GM19463 (cell line): ENCODE measurements around the gene CAPN13.

Experiments used
- ATAC-seq: cut with Tn5 transposase; IDR thresholded peaks from one replicate; pipeline ENCODE4 v1.9.1; 2021; ENCODE audit warnings: mild to moderate bottlenecking, moderate library complexity; ENCODE audit not compliant: unreplicated experiment

CAPN13 gene

DNA sequence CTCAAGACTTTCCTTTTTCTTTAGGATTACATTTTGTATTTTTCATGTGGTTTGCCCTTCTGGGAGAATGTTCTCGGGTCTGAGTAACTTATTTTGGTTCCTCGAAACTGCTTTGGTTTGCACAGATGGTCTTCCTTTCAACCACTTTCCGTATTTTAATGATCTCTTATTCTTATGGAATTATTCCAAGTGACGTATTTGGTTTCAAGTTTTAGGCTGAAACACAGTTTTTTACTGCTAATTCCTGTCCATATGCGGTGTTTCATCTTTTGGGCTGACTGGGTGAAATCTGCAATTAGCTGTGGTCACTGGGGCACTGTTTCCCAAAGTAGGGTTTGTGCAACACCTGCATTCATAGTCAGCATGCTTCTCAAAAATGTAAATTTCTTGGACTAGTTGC, 122.7 kb downstream of the CAPN13 start:
- ATAC-seq = no peak

DNA sequence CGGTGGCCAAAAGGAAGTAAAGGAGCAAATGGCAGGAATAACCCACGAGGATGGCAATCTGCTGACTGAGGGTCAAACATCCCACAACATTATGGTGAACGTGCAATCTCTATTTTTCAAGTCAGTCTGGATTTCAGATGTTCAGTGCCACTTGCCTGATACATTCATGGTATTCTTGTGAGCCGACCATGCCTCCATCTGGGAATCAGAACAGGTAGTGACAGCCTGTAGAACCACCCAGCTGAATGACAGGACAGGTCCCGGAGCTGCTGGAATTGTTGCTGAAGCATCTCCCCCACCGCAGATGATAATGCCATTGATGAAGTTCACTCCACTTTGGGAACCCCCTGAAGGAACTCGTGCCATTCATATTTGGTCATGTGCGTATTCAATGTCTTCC, 123.2 kb downstream of the CAPN13 start:
- ATAC-seq = no peak

DNA sequence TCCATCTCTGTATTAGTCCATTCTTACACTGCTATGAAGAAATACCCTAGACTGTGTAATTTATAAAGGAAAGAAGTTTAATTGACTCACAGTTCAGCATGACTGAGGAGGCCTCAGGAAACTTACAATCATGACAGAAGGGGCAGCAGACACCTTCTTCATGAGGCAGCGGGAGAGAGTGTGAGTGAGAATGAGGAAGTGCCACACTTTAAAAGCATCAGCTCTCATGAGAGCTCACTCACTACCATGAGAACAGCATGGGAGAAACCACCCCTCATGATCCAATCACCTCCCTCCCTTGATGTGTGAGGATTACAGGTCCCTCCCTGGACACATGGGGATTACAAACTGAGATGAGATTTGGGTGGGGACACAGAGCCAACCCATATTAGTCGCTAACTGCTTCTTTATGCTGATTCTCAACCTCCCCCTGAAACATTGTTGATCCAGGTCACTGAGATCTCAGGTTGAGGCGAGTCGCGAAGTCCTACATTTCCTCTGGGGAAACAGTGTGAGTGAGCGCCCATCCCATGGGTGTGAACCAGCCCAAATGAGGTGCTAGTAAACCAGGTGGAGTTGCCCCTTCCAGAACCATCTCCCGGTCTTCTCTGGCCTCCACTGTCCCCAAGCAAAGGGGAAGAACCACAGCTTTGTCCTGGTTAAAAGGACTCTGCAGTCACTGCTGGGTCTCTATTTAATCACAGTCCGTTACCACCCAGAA, 123.8 kb downstream of the CAPN13 start:
- no peak for ATAC-seq

DNA sequence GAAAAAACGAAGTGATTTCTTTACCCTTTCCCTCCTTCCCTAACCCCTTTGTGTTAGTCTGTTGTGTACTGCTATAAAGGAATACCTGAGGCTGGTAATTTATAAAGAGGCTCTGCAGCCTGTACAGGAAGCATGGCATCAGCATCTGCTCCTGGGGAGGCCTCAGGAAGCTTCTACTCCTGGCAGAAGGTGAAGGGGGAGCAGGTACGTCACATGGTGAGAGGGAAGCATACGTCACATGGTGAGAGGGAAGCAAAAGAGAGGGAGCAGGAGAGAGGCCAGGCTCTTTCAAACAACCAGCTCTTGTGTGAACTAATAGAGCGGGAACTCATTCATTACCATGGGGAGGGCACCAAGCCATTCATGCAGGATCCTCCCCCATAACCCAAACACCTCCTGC, 126.2 kb downstream of the CAPN13 start:
- no peak for ATAC-seq

DNA sequence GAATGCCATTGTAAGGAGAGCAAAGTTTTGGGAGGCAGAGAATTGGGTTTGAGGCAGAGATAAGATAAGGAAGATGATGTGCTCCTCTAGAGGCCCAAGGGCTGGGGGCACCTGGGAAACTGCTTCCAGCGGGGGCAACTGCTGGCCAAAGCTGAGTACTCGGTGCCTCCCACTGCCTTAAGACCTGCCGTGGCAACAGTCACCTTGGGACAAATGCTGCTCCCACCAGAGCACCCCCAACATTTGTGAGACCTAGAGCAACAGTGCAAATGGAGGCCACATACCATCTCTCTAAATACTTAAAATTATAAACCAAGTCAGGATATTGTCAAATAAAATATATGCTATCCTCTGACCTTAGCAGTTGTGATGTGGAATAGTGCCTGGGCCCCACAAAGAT, 127.1 kb downstream of the CAPN13 start:
- ATAC-seq = no peak

DNA sequence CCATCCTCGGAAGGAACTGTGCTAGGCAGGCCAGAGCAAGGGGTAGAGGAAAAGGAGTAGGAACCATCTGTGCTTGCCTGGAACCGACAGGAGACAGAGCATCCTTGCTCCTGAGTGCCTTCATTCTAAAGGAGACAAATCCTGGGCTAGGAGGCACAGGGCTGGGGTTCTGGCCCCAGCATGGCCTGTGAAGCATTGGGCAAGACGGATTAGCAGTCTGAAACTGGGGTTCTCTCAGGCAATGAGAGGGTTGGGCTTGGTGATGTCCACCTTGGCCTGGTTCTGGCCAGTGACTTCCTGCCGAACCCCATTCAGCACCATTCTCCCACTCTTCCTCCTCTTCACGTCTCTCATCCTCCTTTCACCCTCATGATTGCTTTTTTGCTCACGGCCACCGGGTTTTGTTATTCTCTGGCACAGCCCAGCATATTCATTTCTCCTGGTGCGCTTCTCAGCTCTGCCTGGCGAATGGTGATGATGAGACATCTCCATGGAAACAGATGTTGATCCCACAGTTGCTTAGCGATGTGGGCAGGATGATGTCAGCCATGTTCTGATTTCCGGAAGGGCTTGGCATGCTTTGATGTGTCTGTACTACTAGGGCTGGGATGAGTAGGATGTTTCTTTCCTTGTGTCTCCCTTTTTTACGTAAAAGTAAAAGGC, 127.7 kb downstream of the CAPN13 start:
- ATAC-seq = no peak

DNA sequence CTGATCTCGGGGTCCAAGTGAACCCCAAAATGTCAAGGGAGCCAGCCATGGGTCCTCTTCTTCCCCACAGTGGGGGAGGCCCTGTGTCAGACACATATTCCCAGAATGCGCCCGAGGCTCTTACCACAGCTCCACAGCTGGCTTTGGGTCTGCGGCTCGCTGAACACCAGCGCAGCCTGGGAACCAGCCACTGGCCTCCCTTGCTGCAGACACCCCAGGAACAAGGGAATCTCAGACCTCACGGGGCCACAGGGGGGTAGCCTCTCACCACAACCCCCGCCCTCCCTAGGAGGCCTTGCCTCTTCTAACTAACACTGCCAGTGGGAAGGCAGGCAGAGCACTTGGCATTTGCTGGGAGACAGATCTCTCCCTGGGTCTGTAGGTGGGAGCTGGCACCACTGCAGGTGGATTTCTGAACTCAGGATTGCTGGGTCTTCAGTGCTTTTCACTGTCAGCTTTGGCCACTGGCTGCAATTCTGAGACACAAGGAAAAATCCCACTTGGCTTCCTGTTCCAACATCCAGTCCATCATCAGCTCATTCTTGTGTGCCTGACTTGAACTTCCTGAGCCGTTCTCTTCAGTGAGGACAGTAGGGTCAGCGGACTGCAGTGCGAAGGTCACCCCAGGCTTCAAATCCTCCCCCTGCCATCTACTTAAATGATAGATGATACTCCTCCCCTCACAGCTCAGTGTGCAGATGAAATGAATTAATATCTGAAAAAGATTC, 128.7 kb downstream of the CAPN13 start:
- no peak for ATAC-seq

DNA sequence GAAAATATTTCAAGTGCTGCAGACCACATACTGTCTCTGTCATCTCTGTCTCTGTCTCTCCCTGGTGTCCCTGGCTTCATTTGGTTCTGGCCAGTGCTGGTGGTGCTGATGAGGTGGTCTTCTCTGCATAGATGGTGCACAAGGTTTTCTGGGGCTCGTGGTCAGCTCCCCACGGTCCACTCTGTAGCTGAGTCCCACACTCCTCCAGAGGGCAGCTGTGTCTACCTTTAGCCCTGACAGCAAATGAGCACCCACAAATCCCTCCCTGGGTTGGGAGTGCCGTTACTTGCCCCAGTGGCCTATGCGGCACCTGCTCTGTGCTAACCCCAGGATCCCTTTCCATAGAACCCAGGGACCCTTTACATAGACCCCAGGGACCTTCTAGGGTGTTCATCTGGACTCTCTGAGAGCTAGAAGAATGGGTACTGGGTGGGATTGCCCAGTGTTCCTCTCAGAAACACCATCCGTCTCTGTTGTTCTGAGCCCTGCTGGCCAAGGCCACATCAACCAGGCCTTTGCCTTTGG, 129.3 kb downstream of the CAPN13 start:
- ATAC-seq = no peak

DNA sequence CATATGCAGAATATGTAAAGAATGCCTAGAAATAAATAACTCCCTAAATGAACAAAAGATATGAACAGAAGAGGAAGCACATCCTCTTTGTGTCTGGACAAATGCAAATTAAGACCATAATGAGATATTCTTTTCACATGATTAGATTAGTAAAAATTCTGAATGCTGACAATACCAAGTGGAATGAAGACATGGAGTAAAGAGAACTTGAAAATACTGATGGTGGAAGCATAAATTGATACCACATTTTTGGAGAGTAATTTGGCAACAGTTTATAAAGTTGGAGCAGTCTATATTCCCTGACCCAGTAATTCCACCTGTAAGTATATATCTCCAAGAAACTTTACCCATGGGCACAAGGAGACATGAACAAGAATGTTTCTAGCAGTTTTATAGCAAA, 130.0 kb downstream of the CAPN13 start:
- no peak for ATAC-seq

DNA sequence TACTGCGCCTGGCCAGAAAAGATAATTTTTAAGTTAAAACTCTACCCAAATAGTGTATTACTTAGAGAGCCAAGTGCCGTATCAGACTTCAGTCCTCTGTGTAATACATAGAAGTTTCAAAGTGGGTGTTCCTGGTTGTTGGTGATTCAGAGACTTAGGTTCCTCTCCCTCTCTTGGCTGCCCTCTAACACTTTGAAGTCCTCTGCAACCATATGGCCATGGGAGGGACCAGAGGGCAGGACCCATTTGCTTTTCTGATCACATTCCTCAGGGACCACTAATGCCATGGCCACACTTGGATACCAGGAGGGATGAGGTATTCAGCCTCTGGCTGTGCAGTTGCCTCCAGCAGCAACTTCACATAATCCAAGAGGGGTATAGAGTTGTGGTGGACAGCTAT, 131.5 kb downstream of the CAPN13 start:
- ATAC-seq = no peak

DNA sequence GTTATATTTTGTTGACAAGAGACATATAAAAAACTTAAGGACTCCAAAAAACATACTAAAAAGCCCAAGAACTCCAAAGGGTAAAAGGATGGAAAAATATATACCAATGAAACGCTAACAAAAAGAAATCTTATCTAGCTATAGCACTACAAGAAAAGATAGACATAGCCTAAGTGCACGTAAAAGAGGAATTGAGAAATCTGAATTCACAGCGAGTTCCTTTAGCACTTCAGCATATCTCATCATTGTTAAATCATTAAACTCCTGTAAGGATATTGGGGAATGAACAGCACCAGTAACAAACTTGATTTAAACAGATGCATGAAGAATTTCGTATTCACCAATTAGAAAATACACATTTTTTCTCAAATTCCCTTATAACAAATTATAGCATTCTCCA, 134.1 kb downstream of the CAPN13 start:
- no peak for ATAC-seq
